Measurements from ENCODE around the gene AIG1.

Gene AIG1

GRCh38 chr6:143331362-143331761, 270.7 kb downstream of the AIG1 start:
- TF ChIP-seq CTCF (IDR thresholded peaks at IDR 0.05; ENCODE audit: low read depth, low read length, missing control alignments): no peak
- H3K4me3 ChIP-seq (replicated peaks; ENCODE audit: low read depth, low read length): no peak overlapping the region
- DNase-seq (ENCODE audit: extremely low read depth, low read depth): no peak

- TF ChIP-seq CTCF (IDR thresholded peaks at IDR 0.05; ENCODE audit: low read depth, low read length, missing control alignments): no peak
- H3K4me3 ChIP-seq (replicated peaks; ENCODE audit: low read depth, low read length): no peak overlapping the region
- DNase-seq (ENCODE audit: extremely low read depth, low read depth): no peak
Measured at GRCh38 chr6:143332153-143332845, 271.6 kb downstream of the AIG1 start.

GRCh38 chr6:143333081-143333480, 272.4 kb downstream of the AIG1 start:
- no peak overlapping the region for H3K4me3 ChIP-seq (replicated peaks; ENCODE audit: low read depth, low read length)
- no peak for DNase-seq (ENCODE audit: extremely low read depth, low read depth)
- no peak for TF ChIP-seq CTCF (IDR thresholded peaks at IDR 0.05; ENCODE audit: low read depth, low read length, missing control alignments)

- TF ChIP-seq CTCF (IDR thresholded peaks at IDR 0.05; ENCODE audit: low read depth, low read length, missing control alignments): no peak
- H3K4me3 ChIP-seq (replicated peaks; ENCODE audit: low read depth, low read length): no peak overlapping the region
- no peak for DNase-seq (ENCODE audit: extremely low read depth, low read depth)
Measured at GRCh38 chr6:143333749-143334520, 273.2 kb downstream of the AIG1 start.

GRCh38 chr6:143335865-143336264, 275.2 kb downstream of the AIG1 start:
- TF ChIP-seq CTCF (IDR thresholded peaks at IDR 0.05; ENCODE audit: low read depth, low read length, missing control alignments): no peak
- no peak overlapping the region for H3K4me3 ChIP-seq (replicated peaks; ENCODE audit: low read depth, low read length)
- no peak for DNase-seq (ENCODE audit: extremely low read depth, low read depth)

GRCh38 chr6:143336446-143337152, 275.9 kb downstream of the AIG1 start:
- H3K4me3 ChIP-seq (replicated peaks; ENCODE audit: low read depth, low read length): no peak overlapping the region
- peak; percentile 38 for DNase-seq (ENCODE audit: extremely low read depth, low read depth)
- TF ChIP-seq CTCF (IDR thresholded peaks at IDR 0.05; ENCODE audit: low read depth, low read length, missing control alignments): no peak

All from HFF-Myc (cell line).